Gastrocnemius medialis (tissue), 4 donors: Measurements from ENCODE around the gene LONP1. TPM values are rescaled to one million over a fixed set of nuclear protein-coding genes. Genes with fewer than 3 reads are reported as not detected.
"Not testable (repeated sequence)": the region's sequence is repeated elsewhere in the genome, so short reads cannot be mapped to it uniquely, and the experiment has no call there.

Experiments used
- ATAC-seq, 2 donors: fragments of 150-250 bp; one replicate each; pipeline ENCODE4 v1.9.1; 2016
- DNase-seq, 2 donors: peaks; one replicate each; pipeline ENCODE4 v3.0.0-alpha.2; 2019
- H3K27ac ChIP-seq, 4 donors: fragments of 200-600 bp; sonication (generic); 1 replicate in 1 of 4; 2 replicates in 3 of 4; pipeline ENCODE4 v1.5.1; 2016 to 2018; ENCODE audit warnings: mild to moderate bottlenecking in 2 of 4, moderate library complexity in 1 of 4
- H3K27me3 ChIP-seq, 3 donors: fragments of 200-600 bp; sonication (generic) in 2 of 3; 1 replicate in 1 of 3; 2 replicates in 2 of 3; pipeline versions ENCODE4 v1.5.1 to v1.6.0; 2016 to 2019; ENCODE audit warnings: mild to moderate bottlenecking in 1 of 3, moderate library complexity in 1 of 3
- H3K36me3 ChIP-seq, 2 donors: fragments of 200-600 bp; sonication (generic) in 1 of 2; one replicate each; pipeline ENCODE4 v1.5.1; 2017 to 2018
- H3K4me1 ChIP-seq, 2 donors: fragments of 200-600 bp; sonication (generic) in 1 of 2; one replicate each; pipeline ENCODE4 v1.5.1; 2016 to 2017; ENCODE audit warnings: mild to moderate bottlenecking in 2 of 2
- H3K4me3 ChIP-seq, 4 donors: fragments of 200-600 bp; sonication (generic) in 3 of 4; 1 replicate in 1 of 4; 2 replicates in 3 of 4; pipeline ENCODE4 v1.5.1; 2016 to 2019; ENCODE audit warnings: mild to moderate bottlenecking in 2 of 4
- H3K9me3 ChIP-seq, 3 donors: fragments of 200-600 bp; sonication (generic) in 2 of 3; 1 replicate in 1 of 3; 2 replicates in 2 of 3; pipeline ENCODE4 v1.5.1; 2016 to 2019
- POLR2A ChIP-seq, 2 donors: fragments of 450-650 bp; IDR thresholded peaks; one replicate each; pipeline ENCODE4 v1.6.1; 2017; ENCODE audit warnings: antibody characterized with exemption in 2 of 2, mild to moderate bottlenecking in 2 of 2, moderate library complexity in 2 of 2
- in situ Hi-C, 4 donors: fragments of 200-750 bp; cut with MboI; loops; one replicate each; pipeline versions ENCODE4 v1.15.0 to v1.8.0; 2017; ENCODE audit warnings: low sequenced_read_pairs in 4 of 4
- intact Hi-C: fragments of 100-400 bp; cut with DNase I; formaldehyde crosslinking; loops from one replicate; pipeline ENCODE4 v1.15.1; 2023; ENCODE audit warnings: low total_unique reads
- total RNA-seq, 4 donors: library from RNA; depleted of rRNA; stranded (reverse); fragments of >200 nt; gene quantifications; one replicate each; pipeline versions ENCODE4 v1.1.0 to v1.2.3, GENCODE V29; 2016
- TF ChIP-seq, protein P1 (sequence below), 5 experiments: fragments of 450-650 bp in 3 of 5; fragments of 200-600 bp in 2 of 5; sonication (generic) in 2 of 5; IDR thresholded peaks in 4 of 5; conservative IDR thresholded peaks in 1 of 5; 1 replicate in 4 of 5; 2 replicates in 1 of 5; pipeline ENCODE4 v1.5.1; 2016 to 2019; ENCODE audit warnings: antibody characterized with exemption in 5 of 5, mild to moderate bottlenecking in 3 of 5, moderate library complexity in 3 of 5

LONP1 gene
- total RNA-seq, 4 donors from 2014 or later: 33.1 to 77.7 (median 70.4) TPM

- no peaks in the 10 kb centered on the region for H3K4me1 ChIP-seq
- H3K9me3 ChIP-seq: no peaks in the 10 kb centered on the region
- H3K4me3 ChIP-seq: no peak overlapping the region
- intact Hi-C loops: no loop called here
- H3K27me3 ChIP-seq: no peaks in the 10 kb centered on the region
- DNase-seq: no peak
- in situ Hi-C loops: no loop called here
- ATAC-seq: no peak
- H3K27ac ChIP-seq: no peak overlapping the region
- peaks cover 0 to 75% of the 10 kb centered on the region in 2 donors for H3K36me3 ChIP-seq
- TF ChIP-seq POLR2A (IDR thresholded peaks at IDR 0.05): no peak
- TF ChIP-seq, protein P1, sequence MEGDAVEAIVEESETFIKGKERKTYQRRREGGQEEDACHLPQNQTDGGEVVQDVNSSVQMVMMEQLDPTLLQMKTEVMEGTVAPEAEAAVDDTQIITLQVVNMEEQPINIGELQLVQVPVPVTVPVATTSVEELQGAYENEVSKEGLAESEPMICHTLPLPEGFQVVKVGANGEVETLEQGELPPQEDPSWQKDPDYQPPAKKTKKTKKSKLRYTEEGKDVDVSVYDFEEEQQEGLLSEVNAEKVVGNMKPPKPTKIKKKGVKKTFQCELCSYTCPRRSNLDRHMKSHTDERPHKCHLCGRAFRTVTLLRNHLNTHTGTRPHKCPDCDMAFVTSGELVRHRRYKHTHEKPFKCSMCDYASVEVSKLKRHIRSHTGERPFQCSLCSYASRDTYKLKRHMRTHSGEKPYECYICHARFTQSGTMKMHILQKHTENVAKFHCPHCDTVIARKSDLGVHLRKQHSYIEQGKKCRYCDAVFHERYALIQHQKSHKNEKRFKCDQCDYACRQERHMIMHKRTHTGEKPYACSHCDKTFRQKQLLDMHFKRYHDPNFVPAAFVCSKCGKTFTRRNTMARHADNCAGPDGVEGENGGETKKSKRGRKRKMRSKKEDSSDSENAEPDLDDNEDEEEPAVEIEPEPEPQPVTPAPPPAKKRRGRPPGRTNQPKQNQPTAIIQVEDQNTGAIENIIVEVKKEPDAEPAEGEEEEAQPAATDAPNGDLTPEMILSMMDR (IDR thresholded peaks at IDR 0.05 in 4 of 5, conservative IDR thresholded peaks at IDR 0.05 in 1 of 5): no peak
Measured at GRCh38 chr19:5706876-5707573, 12.9 kb downstream of the LONP1 start.

DNA sequence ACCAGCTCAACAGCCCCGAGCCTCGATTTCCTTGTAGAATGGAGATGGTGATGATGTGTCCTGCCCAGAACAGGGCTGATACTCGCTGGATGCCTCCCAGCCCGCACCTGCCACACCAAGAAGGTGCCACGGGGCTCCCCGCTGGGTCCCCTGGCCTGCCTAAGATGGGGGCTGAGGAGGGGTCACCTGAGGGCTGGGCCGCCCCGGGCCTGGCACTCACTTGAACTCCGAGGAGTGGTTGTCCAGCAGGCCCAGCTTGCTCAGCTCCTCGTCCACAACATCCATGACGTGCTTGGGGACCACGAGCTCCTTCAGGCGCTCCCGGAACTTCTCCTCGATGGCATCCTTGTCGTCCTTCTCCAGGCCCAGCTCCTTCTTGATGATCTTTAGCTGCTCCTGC is 14.4 kb downstream of the LONP1 start:
- no peak overlapping the region for H3K27ac ChIP-seq
- H3K27me3 ChIP-seq: no peaks in the 10 kb centered on the region
- ATAC-seq: no peak
- H3K4me1 ChIP-seq: no peaks in the 10 kb centered on the region
- in situ Hi-C loops: no loop called here
- H3K36me3 ChIP-seq: peaks cover 0 to 63% of the 10 kb centered on the region in 2 donors
- H3K9me3 ChIP-seq: no peaks in the 10 kb centered on the region
- H3K4me3 ChIP-seq: no peak overlapping the region
- intact Hi-C loops: no loop called here
- no peak for DNase-seq
- TF ChIP-seq POLR2A (IDR thresholded peaks at IDR 0.05): no peak

DNA sequence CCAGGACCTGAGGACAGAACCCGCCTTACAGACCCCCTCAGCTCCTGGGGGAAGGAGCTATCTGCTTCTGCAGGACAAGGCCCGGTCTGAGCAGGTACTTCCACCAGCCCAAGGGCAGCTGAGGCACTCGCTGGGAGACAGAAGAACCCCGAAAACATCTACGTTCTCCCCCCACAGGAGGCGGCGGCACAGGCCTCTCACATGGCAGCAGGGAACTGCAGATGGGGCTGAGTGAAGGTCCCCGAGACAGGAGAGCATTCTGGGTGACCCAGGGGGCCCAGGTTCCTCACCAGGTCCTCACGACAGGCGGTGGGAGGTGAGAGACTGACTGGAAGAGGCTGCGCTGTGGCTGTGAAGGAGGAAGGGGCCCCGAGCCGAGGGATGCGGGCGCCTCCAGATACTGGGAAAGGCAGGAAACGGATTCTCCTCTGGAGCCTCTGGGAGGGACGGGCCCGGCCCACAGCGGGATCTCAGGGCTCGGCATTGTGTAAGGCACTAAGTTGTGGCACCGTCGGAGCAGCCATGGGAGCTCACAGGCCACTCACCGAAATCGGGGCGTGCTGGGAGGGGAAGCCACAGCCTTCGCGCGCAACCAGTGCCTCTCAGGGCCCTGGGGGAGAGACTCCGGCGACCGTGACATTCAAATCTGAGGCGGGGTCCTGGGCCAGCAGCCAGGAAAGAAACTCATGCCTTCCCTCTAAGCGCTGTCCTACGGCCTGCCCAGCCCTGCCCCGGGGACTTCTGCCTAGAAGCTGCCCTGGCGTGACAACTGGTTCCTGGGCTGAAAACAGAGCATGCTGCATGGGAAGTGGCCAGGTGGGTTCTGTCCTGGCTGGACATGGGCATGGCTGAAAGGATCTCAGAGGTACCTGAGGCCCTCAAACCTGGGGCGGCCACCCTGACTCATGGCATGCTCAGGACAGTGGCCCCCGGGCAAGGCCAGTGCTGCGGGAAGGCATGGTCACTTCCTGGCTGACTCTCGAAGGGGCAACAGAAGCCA is 15.8 kb downstream of the LONP1 start:
- Histone ChIP-seq H3K4me1 (no peaks in the 10 kb centered on the region), H3K4me3 (no peak overlapping the region), H3K27me3 (no peaks in the 10 kb centered on the region), H3K36me3 (peaks cover 0 to 74% of the 10 kb centered on the region in 2 donors), H3K27ac (no peak overlapping the region), H3K9me3 (no peaks in the 10 kb centered on the region)
- TF ChIP-seq, protein P1 (IDR thresholded peaks at IDR 0.05 in 4 of 5, conservative IDR thresholded peaks at IDR 0.05 in 1 of 5): no peak
- no peak for TF ChIP-seq POLR2A (IDR thresholded peaks at IDR 0.05)
- in situ Hi-C loops: no loop called here
- ATAC-seq: no peak
- intact Hi-C loops: no loop called here
- no peak for DNase-seq

GRCh38 chr19:5702053-5702410 is 17.9 kb downstream of the LONP1 start:
- not testable (repeated sequence) for H3K9me3 ChIP-seq

DNA sequence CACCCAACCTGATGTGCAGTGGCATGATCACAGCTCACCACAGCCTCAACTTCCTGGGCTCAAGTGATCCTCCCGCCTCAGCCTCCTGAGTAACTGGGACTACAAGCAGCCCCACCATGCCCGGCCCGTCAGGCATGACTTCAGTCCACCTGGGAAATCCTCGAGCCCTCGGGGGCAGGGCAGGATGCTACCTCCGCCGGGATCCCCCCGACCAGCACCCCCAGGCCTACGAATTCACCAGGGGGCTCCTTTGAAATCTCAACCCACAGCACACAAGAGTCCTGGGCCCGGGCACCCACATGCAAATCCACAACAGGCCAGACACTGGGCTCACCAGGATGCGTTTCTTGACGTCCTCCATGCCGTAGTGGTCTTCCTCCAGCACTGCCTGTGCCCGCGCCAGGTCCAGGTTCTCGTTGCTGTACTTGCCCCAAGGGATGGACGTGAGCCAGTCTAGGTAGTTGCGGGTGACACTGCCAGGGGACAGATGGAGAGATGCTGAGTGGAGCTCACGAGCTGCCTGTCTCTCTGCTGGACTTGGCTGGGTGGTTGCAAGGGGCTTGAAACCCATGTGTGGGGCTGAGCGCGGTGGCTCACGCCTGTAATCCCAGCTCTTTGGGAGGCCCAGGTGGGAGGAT is 19.4 kb downstream of the LONP1 start:
- no peak for ATAC-seq

More at GRCh38 chr19:5702053-5702410, 17.9 kb downstream of the LONP1 start:
- H3K27ac ChIP-seq, intact Hi-C loops, H3K27me3 ChIP-seq, H3K4me3 ChIP-seq, H3K4me1 ChIP-seq, in situ Hi-C loops, DNase-seq, ATAC-seq: not testable (repeated sequence)
- H3K36me3 ChIP-seq: peaks cover 0 to 65% of the 10 kb centered on the region in 2 donors

More for the DNA sequence above, 19.4 kb downstream of the LONP1 start:
- Histone ChIP-seq H3K36me3 (peaks cover 0 to 60% of the 10 kb centered on the region in 2 donors), H3K4me1 (no peaks in the 10 kb centered on the region), H3K4me3 (no peak overlapping the region), H3K27ac (no peak overlapping the region), H3K9me3 (no peaks in the 10 kb centered on the region), H3K27me3 (no peaks in the 10 kb centered on the region)
- intact Hi-C loops: no loop called here
- in situ Hi-C loops: no loop called here
- DNase-seq: no peak
- TF ChIP-seq, protein P1 (IDR thresholded peaks at IDR 0.05 in 4 of 5, conservative IDR thresholded peaks at IDR 0.05 in 1 of 5): no peak
- TF ChIP-seq POLR2A (IDR thresholded peaks at IDR 0.05): no peak
